K562 (cell line): Measurements from ENCODE around the gene TRIO. TPM values are rescaled to one million over a fixed set of nuclear protein-coding genes. Genes with fewer than 3 reads are reported as not detected.

Experiments used
- polyA plus RNA-seq, 8 experiments: library from polyadenylated mRNA; depleted of rRNA in 4 of 8; stranded (reverse) in 5 of 8; unstranded in 3 of 8; fragments of >200 nt; fragmentation: Nextera tagmentation in 2 of 8; fragmentation: Illumina TruSeq in 1 of 8; extraction: Ambion mirVana in 2 of 8; extraction: Trizol in 1 of 8; gene quantifications; 2 replicates each; pipeline versions ENCODE4 v1.2.1 to v1.2.3, GENCODE V29; 2011 to 2014; ENCODE audit warnings: inconsistent platforms in 1 of 8, missing spikeins in 1 of 8
- total RNA-seq, 7 experiments: library from RNA; depleted of rRNA in 6 of 7; stranded (reverse); fragments of >200 nt in 6 of 7; fragmentation: Illumina TruSeq in 2 of 7; extraction: Trizol in 2 of 7; gene quantifications; 2 replicates each; pipeline versions ENCODE4 v1.2.1 to v1.2.3, GENCODE V29; 2011 to 2021; ENCODE audit warnings: low replicate concordance in 1 of 7
- TF ChIP-seq, protein P1 (sequence below): fragments of 200-800 bp; sonication (Bioruptor generic); IDR thresholded peaks from 2 replicates; pipeline ENCODE4 v1.6.1; 2016; ENCODE audit warnings: missing genetic modification characterization, missing compliant biosample characterization
- TF ChIP-seq, protein P2 (sequence below): fragments of 200-400 bp; formaldehyde crosslinking; IDR thresholded peaks from 2 replicates; pipeline ENCODE4 v1.6.1; 2017; ENCODE audit warnings: mild to moderate bottlenecking, low read depth, low read length, moderate library complexity

Gene TRIO
- total and polyA plus RNA-seq, 9 of the 15 experiments (the other 6 are each of a cell fraction or from before 2014, with no cell fraction given) = 0.24 to 5.0 (median 1.1) TPM

DNA sequence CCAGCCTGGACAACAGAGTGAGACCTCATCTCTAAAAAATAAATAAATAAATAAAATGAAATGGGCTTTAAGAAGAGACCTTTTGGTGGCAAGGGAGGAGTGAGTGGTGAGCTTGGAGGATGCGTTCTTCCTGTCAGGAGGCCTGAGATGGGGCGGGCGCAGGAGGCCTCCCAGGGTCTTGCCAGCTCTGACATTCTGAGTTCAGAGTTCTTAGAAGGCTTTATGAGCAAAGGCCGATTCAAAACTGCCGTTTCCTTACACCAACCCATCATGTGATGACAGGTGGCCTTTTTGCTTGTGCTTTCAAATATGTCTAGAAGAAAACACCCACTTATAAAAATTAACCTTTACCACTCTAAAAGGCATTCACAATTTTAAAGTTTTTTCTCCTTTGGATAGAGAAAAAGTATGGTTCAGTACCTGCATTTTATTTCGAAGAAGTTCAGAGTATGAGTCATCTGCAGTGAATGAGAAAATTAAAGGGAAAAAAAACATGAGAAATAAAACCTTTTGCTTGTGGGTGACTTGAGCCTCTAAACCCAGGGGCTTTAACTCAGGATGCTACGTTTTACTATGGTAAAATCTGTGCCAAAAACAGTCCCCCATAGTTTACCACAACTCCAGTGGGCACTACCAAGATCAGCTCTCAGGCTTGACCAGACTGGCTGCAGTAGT is 281.0 kb downstream of the TRIO start (continued):
- TF ChIP-seq, protein P1, sequence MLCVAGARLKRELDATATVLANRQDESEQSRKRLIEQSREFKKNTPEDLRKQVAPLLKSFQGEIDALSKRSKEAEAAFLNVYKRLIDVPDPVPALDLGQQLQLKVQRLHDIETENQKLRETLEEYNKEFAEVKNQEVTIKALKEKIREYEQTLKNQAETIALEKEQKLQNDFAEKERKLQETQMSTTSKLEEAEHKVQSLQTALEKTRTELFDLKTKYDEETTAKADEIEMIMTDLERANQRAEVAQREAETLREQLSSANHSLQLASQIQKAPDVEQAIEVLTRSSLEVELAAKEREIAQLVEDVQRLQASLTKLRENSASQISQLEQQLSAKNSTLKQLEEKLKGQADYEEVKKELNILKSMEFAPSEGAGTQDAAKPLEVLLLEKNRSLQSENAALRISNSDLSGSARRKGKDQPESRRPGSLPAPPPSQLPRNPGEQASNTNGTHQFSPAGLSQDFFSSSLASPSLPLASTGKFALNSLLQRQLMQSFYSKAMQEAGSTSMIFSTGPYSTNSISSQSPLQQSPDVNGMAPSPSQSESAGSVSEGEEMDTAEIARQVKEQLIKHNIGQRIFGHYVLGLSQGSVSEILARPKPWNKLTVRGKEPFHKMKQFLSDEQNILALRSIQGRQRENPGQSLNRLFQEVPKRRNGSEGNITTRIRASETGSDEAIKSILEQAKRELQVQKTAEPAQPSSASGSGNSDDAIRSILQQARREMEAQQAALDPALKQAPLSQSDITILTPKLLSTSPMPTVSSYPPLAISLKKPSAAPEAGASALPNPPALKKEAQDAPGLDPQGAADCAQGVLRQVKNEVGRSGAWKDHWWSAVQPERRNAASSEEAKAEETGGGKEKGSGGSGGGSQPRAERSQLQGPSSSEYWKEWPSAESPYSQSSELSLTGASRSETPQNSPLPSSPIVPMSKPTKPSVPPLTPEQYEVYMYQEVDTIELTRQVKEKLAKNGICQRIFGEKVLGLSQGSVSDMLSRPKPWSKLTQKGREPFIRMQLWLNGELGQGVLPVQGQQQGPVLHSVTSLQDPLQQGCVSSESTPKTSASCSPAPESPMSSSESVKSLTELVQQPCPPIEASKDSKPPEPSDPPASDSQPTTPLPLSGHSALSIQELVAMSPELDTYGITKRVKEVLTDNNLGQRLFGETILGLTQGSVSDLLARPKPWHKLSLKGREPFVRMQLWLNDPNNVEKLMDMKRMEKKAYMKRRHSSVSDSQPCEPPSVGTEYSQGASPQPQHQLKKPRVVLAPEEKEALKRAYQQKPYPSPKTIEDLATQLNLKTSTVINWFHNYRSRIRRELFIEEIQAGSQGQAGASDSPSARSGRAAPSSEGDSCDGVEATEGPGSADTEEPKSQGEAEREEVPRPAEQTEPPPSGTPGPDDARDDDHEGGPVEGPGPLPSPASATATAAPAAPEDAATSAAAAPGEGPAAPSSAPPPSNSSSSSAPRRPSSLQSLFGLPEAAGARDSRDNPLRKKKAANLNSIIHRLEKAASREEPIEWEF (CRISPR knock-in tag) = no peak
- TF ChIP-seq, protein P2, sequence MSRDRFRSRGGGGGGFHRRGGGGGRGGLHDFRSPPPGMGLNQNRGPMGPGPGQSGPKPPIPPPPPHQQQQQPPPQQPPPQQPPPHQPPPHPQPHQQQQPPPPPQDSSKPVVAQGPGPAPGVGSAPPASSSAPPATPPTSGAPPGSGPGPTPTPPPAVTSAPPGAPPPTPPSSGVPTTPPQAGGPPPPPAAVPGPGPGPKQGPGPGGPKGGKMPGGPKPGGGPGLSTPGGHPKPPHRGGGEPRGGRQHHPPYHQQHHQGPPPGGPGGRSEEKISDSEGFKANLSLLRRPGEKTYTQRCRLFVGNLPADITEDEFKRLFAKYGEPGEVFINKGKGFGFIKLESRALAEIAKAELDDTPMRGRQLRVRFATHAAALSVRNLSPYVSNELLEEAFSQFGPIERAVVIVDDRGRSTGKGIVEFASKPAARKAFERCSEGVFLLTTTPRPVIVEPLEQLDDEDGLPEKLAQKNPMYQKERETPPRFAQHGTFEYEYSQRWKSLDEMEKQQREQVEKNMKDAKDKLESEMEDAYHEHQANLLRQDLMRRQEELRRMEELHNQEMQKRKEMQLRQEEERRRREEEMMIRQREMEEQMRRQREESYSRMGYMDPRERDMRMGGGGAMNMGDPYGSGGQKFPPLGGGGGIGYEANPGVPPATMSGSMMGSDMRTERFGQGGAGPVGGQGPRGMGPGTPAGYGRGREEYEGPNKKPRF = no peak
- TF ChIP-seq, all 486 proteins: peak for 0
